OCI-LY1 (cell line): ENCODE measurements around the gene STXBP6.

ENCODE experiments used
- CTCF ChIP-seq: fragments of 200-600 bp; sonication (generic), shearing (Covaris generic); IDR thresholded peaks from 2 replicates; pipeline ENCODE4 v1.5.1; 2017; ENCODE audit warnings: mild to moderate bottlenecking, antibody characterized with exemption, low read length, moderate library complexity, mixed read lengths
- EZH2 ChIP-seq: fragments of 200-600 bp; sonication (generic), shearing (Covaris generic); IDR thresholded peaks from 2 replicates; pipeline ENCODE4 v1.8.0; 2017; ENCODE audit warnings: borderline replicate concordance, mixed run types, mild to moderate bottlenecking, antibody characterized with exemption, low read length, moderate library complexity, mixed read lengths

DNA sequence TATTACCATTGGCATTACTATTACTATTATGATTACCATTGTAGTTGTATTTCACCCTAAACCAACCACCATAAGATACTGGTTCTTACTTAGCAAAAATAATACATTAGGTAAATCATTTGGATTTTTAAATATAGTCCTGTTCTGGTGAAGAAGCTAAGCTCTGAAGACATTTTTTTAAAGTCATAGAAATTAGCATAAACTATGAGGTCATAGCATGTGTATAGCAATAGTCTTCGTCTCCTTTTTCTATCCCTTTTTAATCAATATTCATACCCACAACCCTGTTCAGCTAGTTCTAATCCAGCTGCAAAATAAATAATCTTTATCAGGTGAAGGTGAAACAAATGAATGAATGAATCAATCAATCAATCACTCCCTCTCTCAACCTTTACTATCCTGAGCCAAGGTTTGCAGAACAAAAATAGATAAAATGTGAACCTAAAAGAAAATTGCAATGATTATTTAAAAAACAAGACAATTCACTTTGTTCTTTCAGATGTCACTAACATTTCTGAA lies 134.5 kb downstream of the STXBP6 start:
- no peak for TF ChIP-seq CTCF
- no peak for TF ChIP-seq EZH2
